Uterus (tissue), 2 donors: ENCODE results near the gene PPP2R5B.

Source experiments
- POLR2A ChIP-seq, 2 donors: fragments of 450-650 bp; IDR thresholded peaks; one replicate each; pipeline ENCODE4 v1.6.1; 2016; ENCODE audit warnings: antibody characterized with exemption in 2 of 2, mild to moderate bottlenecking in 1 of 2, moderate library complexity in 1 of 2
- TF ChIP-seq, protein P1 (sequence below), 4 experiments: fragments of 200-600 bp in 2 of 4; fragments of 450-650 bp in 2 of 4; sonication (generic) in 2 of 4; IDR thresholded peaks; one replicate each; pipeline ENCODE4 v1.5.1; 2016 to 2019; ENCODE audit warnings: antibody characterized with exemption in 4 of 4, mild to moderate bottlenecking in 2 of 4, moderate library complexity in 1 of 4

GRCh38 chr11:64884019-64884418, 40.5 kb upstream of the PPP2R5B start:
- TF ChIP-seq, protein P1, sequence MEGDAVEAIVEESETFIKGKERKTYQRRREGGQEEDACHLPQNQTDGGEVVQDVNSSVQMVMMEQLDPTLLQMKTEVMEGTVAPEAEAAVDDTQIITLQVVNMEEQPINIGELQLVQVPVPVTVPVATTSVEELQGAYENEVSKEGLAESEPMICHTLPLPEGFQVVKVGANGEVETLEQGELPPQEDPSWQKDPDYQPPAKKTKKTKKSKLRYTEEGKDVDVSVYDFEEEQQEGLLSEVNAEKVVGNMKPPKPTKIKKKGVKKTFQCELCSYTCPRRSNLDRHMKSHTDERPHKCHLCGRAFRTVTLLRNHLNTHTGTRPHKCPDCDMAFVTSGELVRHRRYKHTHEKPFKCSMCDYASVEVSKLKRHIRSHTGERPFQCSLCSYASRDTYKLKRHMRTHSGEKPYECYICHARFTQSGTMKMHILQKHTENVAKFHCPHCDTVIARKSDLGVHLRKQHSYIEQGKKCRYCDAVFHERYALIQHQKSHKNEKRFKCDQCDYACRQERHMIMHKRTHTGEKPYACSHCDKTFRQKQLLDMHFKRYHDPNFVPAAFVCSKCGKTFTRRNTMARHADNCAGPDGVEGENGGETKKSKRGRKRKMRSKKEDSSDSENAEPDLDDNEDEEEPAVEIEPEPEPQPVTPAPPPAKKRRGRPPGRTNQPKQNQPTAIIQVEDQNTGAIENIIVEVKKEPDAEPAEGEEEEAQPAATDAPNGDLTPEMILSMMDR (IDR thresholded peaks at IDR 0.05) = no peak
- no peak for TF ChIP-seq POLR2A (IDR thresholded peaks at IDR 0.05)
